Retinal pigment epithelial cell (primary cell): ENCODE results near the gene MLST8.

Source experiments
- DNase-seq: peaks from one replicate; pipeline ENCODE4 v3.0.0-alpha.2; 2010; ENCODE audit warnings: low read depth
- H3K4me3 ChIP-seq: 2 replicates; pipeline ENCODE4 v1.5.1; 2011; ENCODE audit warnings: mild to moderate bottlenecking, low read length, control low read depth, moderate library complexity
- CTCF ChIP-seq: conservative IDR thresholded peaks from 2 replicates; pipeline ENCODE4 v1.5.1; 2011; ENCODE audit warnings: low read depth, low read length, control low read depth, inconsistent platforms

MLST8 gene

GRCh38 chr16:2184962-2185361 lies 20.3 kb upstream of the MLST8 start:
- H3K4me3 ChIP-seq, result no peak overlapping the region
- no peak for DNase-seq
- TF ChIP-seq CTCF, result no peak

GRCh38 chr16:2186064-2186463 lies 19.2 kb upstream of the MLST8 start:
- H3K4me3 ChIP-seq, result no peak overlapping the region
- DNase-seq, result no peak
- no peak for TF ChIP-seq CTCF

- TF ChIP-seq CTCF, result no peak
- H3K4me3 ChIP-seq, result no peak overlapping the region
- DNase-seq, result no peak
These were observed 18.7 kb upstream of the MLST8 start for GRCh38 chr16:2186505-2186904.

- DNase-seq, result no peak
- TF ChIP-seq CTCF, result no peak
- H3K4me3 ChIP-seq, result no peak overlapping the region
These were observed 18.0 kb upstream of the MLST8 start for GRCh38 chr16:2187212-2187611.

- H3K4me3 ChIP-seq, result no peak overlapping the region
- no peak for DNase-seq
- TF ChIP-seq CTCF, result no peak
These were observed 16.9 kb upstream of the MLST8 start for GRCh38 chr16:2188395-2188794.

- TF ChIP-seq CTCF, result no peak
- DNase-seq, result no peak
These were observed 15.9 kb upstream of the MLST8 start for GRCh38 chr16:2189252-2189893.

GRCh38 chr16:2190002-2190658 lies 15.1 kb upstream of the MLST8 start:
- no peak for TF ChIP-seq CTCF
- H3K4me3 ChIP-seq, result no peak overlapping the region

More at GRCh38 chr16:2189252-2189893, 15.9 kb upstream of the MLST8 start:
- H3K4me3 ChIP-seq, result no peak overlapping the region

More at GRCh38 chr16:2190002-2190658, 15.1 kb upstream of the MLST8 start:
- no peak for DNase-seq
